Left lung (tissue), 10 donors: ENCODE measurements around the gene PLEKHG5. TPM values are rescaled to one million over a fixed set of nuclear protein-coding genes. Genes with fewer than 3 reads are reported as not detected.
A peak's percentile ranks its signal among the peaks of the same experiment; 100 is the strongest.

Experiments used
- ATAC-seq: fragments of 200-7000 bp; cut with Tn5 transposase; one replicate; pipeline ENCODE4 v1.9.1; 2020; ENCODE audit warnings: moderate library complexity
- DNase-seq, 4 donors: peaks; one replicate each; pipeline ENCODE4 v3.0.0-alpha.2; 2013 to 2020
- H3K27ac ChIP-seq, 2 donors: fragments of 200-600 bp; sonication (generic) in 1 of 2; one replicate each; pipeline versions ENCODE4 v1.5.0 to v1.8.0; 2020 to 2021
- H3K27me3 ChIP-seq, 2 donors: fragments of 200-600 bp; sonication (generic) in 1 of 2; one replicate each; pipeline versions ENCODE4 v1.5.0 to v1.8.0; 2020 to 2021
- H3K36me3 ChIP-seq, 2 donors: fragments of 200-600 bp; sonication (generic) in 1 of 2; one replicate each; pipeline versions ENCODE4 v1.5.0 to v1.8.0; 2020 to 2021
- H3K4me1 ChIP-seq, 2 donors: fragments of 200-600 bp; one replicate each; pipeline ENCODE4 v1.8.0; 2021
- H3K4me3 ChIP-seq, 2 donors: fragments of 200-600 bp; sonication (generic) in 1 of 2; one replicate each; pipeline versions ENCODE4 v1.5.0 to v1.8.0; 2020 to 2021; ENCODE audit warnings: mild to moderate bottlenecking in 1 of 2
- H3K9me3 ChIP-seq, 2 donors: fragments of 200-600 bp; sonication (generic) in 1 of 2; one replicate each; pipeline versions ENCODE4 v1.5.0 to v1.8.0; 2020 to 2021
- intact Hi-C, 2 donors: fragments of 100-400 bp; cut with DNase I; formaldehyde crosslinking; loops; one replicate each; pipeline versions ENCODE4 v1.11.2 to v1.14.2; 2022
- polyA plus RNA-seq, 6 donors: library from polyadenylated mRNA; unstranded; fragments of 120-200 nt; gene quantifications; one replicate each; pipeline ENCODE4 v1.2.1, GENCODE V29; 2013; ENCODE audit not compliant: insufficient read length in 6 of 6
- total RNA-seq, 2 donors: library from RNA; stranded (reverse); fragmentation: NEBNext Ultra II Directional; extraction: Animal tissue kit (Norgen Biotek cat#: 25700); gene quantifications; one replicate each; pipeline ENCODE4 v1.2.1, GENCODE V29; 2021
- TF ChIP-seq, protein P1 (sequence below), 2 donors: fragments of 200-600 bp; sonication (generic) in 1 of 2; IDR thresholded peaks; one replicate each; pipeline versions ENCODE4 v1.5.0 to v1.8.0; 2021; ENCODE audit warnings: antibody characterized with exemption in 2 of 2
- donor health status: DM: no; HTN: yes; CAD: no.
- donor health status: DM: no; HTN: no; CAD: no.

Gene PLEKHG5
- total and polyA plus RNA-seq, 8 donors = 6.3 to 35.7 (median 28.8) TPM

DNA sequence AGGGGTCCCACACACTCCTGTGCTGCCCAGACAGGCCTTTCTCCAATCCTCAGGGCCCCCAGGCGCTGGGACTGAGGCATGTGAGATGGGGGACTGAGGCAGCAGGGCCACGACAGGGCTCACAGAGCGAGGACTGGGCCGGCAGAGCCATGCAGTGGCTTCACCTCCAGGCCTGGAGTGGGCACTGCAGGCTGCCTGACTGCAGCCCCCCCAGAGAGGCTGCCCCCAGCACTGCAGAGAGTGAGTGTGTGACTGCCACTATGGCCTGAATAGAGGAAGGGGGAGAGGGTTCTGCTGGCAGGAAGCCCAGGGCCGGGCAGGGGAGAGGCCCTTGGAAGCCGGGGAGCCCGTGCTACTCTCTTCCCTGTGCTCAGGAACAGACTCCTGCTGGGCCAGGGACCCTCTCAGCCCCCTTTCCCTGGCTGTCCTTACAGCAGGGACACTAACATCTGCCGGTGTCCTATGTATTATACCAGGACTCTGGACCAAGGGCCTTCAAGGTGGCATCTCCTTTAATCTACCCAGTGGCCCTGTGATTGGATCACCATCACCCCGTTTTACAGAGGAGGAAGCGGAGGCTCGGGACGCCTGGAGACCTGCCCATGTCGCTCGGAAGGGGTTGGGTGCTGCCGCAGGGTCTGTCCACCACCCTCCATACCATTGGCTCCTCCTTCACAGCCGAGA lies 20.2 kb upstream of the PLEKHG5 start:
- no peak for ATAC-seq
- Histone ChIP-seq H3K27ac (no peak overlapping the region), H3K27me3 (peaks cover 0 to 15% of the 10 kb centered on the region in 2 donors), H3K4me1 (no peaks in the 10 kb centered on the region), H3K9me3 (no peaks in the 10 kb centered on the region), H3K36me3 (no peaks in the 10 kb centered on the region), H3K4me3 (no peak overlapping the region)
- no peak for DNase-seq
- intact Hi-C loops = no loop called here
- TF ChIP-seq, protein P1, sequence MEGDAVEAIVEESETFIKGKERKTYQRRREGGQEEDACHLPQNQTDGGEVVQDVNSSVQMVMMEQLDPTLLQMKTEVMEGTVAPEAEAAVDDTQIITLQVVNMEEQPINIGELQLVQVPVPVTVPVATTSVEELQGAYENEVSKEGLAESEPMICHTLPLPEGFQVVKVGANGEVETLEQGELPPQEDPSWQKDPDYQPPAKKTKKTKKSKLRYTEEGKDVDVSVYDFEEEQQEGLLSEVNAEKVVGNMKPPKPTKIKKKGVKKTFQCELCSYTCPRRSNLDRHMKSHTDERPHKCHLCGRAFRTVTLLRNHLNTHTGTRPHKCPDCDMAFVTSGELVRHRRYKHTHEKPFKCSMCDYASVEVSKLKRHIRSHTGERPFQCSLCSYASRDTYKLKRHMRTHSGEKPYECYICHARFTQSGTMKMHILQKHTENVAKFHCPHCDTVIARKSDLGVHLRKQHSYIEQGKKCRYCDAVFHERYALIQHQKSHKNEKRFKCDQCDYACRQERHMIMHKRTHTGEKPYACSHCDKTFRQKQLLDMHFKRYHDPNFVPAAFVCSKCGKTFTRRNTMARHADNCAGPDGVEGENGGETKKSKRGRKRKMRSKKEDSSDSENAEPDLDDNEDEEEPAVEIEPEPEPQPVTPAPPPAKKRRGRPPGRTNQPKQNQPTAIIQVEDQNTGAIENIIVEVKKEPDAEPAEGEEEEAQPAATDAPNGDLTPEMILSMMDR (IDR thresholded peaks at IDR 0.05) = no peak

DNA sequence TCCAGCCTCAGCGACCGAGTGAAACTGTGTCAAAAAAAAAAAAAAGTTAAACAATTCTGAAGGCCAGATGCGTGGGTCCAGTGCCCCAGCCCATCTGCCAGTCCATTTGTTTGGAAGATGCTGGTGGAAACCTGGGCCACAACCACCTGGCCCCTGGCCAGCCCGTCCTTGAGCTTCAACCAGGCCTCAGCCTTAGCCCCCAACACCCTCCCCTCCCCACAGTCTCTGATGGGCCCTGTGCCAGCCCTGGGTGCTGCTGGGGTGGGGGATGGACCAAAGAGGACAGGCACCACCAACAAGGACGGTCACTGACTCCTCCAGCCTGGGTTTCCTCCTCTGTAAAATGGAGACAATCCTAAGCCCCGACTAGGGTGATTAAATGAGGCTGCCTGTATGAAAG lies 19.6 kb upstream of the PLEKHG5 start:
- no peak for ATAC-seq
- DNase-seq = no peak
- intact Hi-C loops = no loop called here
- no peaks in the 10 kb centered on the region for H3K9me3 ChIP-seq
- H3K27me3 ChIP-seq = peaks cover 0 to 21% of the 10 kb centered on the region in 2 donors
- no peak overlapping the region for H3K4me3 ChIP-seq
- H3K27ac ChIP-seq = no peak overlapping the region
- no peaks in the 10 kb centered on the region for H3K4me1 ChIP-seq
- no peaks in the 10 kb centered on the region for H3K36me3 ChIP-seq
- TF ChIP-seq, protein P1 (IDR thresholded peaks at IDR 0.05) = no peak

DNA sequence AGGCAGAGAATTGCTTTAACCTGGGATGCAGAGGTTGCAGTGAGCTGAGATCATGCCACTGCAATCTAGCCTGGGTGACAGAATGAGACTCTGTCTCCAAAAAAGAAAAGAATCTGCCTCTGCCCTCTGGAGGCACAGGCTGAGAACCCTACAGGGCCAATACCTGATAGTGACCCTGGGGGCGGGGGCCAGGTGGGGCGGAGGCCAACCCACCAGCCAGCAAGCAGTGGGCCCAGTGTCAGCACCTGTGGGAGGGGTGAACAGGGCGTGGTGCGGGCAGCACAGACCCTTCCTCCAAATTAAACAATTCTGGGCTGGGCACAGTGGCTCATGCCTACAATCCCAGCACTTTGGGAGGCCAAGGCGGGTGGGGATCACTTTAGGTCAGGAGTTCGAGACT lies 19.0 kb upstream of the PLEKHG5 start:
- intact Hi-C loops = no loop called here

DNA sequence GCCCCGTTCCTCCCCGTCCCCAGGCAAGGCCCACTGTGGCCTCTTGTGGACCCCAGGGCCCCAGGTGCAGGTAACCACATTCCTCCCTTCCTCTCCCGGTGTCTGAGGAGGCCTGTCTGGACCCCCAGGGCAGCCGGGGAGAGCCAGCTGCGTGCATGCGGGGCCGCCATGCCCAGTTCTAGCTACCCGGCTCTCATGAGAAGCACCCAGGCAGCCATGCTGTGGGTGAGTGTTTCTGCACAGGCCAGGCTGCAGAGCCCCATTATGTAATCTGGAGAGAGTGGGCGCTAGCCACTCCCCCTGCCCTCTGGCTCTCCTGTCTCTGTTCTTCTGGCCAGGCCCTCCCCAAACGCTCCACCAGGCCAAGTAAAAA lies 18.4 kb upstream of the PLEKHG5 start:
- H3K4me3 ChIP-seq = no peak overlapping the region
- no peaks in the 10 kb centered on the region for H3K36me3 ChIP-seq
- peaks cover 0 to 27% of the 10 kb centered on the region in 2 donors for H3K27me3 ChIP-seq
- no peaks in the 10 kb centered on the region for H3K4me1 ChIP-seq
- DNase-seq (no peak), ATAC-seq (peak; percentile 41)
- TF ChIP-seq, protein P1 (IDR thresholded peaks at IDR 0.05) = no peak
- intact Hi-C loops = no loop called here
- H3K9me3 ChIP-seq = no peaks in the 10 kb centered on the region
- no peak overlapping the region for H3K27ac ChIP-seq

More for the DNA sequence above, 19.0 kb upstream of the PLEKHG5 start:
- TF ChIP-seq, protein P1 (IDR thresholded peaks at IDR 0.05) = no peak
- Histone ChIP-seq H3K4me3 (no peak overlapping the region), H3K36me3 (no peaks in the 10 kb centered on the region), H3K27ac (no peak overlapping the region), H3K9me3 (no peaks in the 10 kb centered on the region), H3K27me3 (peaks cover 0 to 27% of the 10 kb centered on the region in 2 donors), H3K4me1 (no peaks in the 10 kb centered on the region)
- ATAC-seq = no peak
- DNase-seq = no peak

DNA sequence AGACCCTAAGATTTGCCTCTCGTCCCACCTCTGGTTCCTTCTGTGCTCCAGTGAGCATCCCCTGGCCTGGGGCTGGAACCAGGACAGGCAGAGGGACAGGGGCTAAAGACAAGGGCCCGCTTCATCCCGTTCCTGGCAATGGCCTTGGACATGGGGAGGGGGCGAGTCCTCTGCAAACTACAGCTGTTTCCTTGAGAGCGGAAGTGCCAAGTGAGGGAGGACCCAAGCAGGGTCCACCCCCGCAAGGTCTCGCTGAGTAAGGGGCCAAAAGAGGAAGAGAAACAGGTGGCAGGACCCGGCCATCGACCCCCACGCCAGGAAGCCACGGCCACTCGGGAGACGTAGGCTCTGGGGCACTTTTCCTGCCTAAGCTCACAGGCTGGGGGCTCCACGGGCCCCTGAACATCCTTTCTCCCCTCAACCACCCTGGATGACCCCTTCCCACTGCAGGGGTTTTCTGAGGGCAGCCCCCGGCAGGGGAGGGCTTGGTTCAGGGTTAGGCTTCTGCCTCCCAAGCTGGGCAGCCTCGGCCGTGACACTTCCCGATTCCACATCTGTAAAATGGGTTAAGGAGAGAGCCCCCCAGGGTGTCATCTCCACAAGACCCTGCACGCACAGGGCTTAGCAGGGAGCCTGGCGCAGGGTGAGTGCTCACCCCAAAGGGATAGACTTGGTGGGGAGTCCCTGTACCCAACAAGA lies 17.9 kb upstream of the PLEKHG5 start:
- H3K9me3 ChIP-seq = no peaks in the 10 kb centered on the region
- H3K36me3 ChIP-seq = no peaks in the 10 kb centered on the region
- H3K27ac ChIP-seq = no peak overlapping the region
- DNase-seq = no peak
- no peak for ATAC-seq
- TF ChIP-seq, protein P1 (IDR thresholded peaks at IDR 0.05) = no peak
- H3K4me3 ChIP-seq = no peak overlapping the region
- peaks cover 0 to 27% of the 10 kb centered on the region in 2 donors for H3K27me3 ChIP-seq
- intact Hi-C loops = no loop called here
- H3K4me1 ChIP-seq = no peaks in the 10 kb centered on the region
